Esophagus (tissue), 2 donors: Measurements from ENCODE around the gene MCCC1. TPM values are rescaled to one million over a fixed set of nuclear protein-coding genes. Genes with fewer than 3 reads are reported as not detected.

Experiments used
- H3K27ac ChIP-seq, 2 donors: one replicate each; pipeline ENCODE4 v1.5.1; 2013; ENCODE audit warnings: low read depth in 2 of 2, mild to moderate bottlenecking in 2 of 2, inconsistent platforms in 1 of 2, low read length in 1 of 2, moderate library complexity in 1 of 2
- H3K27me3 ChIP-seq, 2 donors: one replicate each; pipeline ENCODE4 v1.6.1; 2013; ENCODE audit warnings: low read length in 2 of 2, control low read depth in 1 of 2, mild to moderate bottlenecking in 1 of 2; ENCODE audit not compliant: insufficient read depth in 2 of 2, control insufficient read depth in 1 of 2
- H3K36me3 ChIP-seq, 2 donors: one replicate each; pipeline ENCODE4 v1.6.1; 2013; ENCODE audit warnings: low read length in 1 of 2; ENCODE audit not compliant: control insufficient read depth in 2 of 2, insufficient read depth in 2 of 2
- H3K4me1 ChIP-seq, 2 donors: one replicate each; pipeline ENCODE4 v1.6.1; 2013; ENCODE audit warnings: low read length in 1 of 2; ENCODE audit not compliant: control insufficient read depth in 2 of 2, insufficient read depth in 2 of 2
- H3K4me3 ChIP-seq, 2 donors: one replicate each; pipeline ENCODE4 v1.5.1; 2013; ENCODE audit warnings: low read length in 2 of 2, mild to moderate bottlenecking in 2 of 2, low read depth in 1 of 2, moderate library complexity in 1 of 2
- H3K9me3 ChIP-seq, 2 donors: one replicate each; pipeline ENCODE4 v1.6.1; 2013; ENCODE audit warnings: mild to moderate bottlenecking in 2 of 2, low read depth in 1 of 2, low read length in 1 of 2, moderate library complexity in 1 of 2; ENCODE audit not compliant: control insufficient read depth in 2 of 2, insufficient read depth in 1 of 2
- WGBS, 2 donors: extraction: QIAGEN DNeasy Blood & Tissue Kit; methylation state at CpG; one replicate each; pipeline ENCODE4 v1.1.7; 2013; 5-methylcytosine and 5-hydroxymethylcytosine counted together
- polyA plus RNA-seq, 2 donors: library from polyadenylated mRNA; stranded (reverse); fragments of 200-250 nt; gene quantifications; one replicate each; pipeline ENCODE4 v1.2.3, GENCODE V29; 2013
- donor health status: healthy with polysubstance abuse.
- donor health status: Bipolar disorder and iron deficiency.

Gene MCCC1
- 10 to 100 TPM; 26.0 to 33.0 TPM for polyA plus RNA-seq

DNA sequence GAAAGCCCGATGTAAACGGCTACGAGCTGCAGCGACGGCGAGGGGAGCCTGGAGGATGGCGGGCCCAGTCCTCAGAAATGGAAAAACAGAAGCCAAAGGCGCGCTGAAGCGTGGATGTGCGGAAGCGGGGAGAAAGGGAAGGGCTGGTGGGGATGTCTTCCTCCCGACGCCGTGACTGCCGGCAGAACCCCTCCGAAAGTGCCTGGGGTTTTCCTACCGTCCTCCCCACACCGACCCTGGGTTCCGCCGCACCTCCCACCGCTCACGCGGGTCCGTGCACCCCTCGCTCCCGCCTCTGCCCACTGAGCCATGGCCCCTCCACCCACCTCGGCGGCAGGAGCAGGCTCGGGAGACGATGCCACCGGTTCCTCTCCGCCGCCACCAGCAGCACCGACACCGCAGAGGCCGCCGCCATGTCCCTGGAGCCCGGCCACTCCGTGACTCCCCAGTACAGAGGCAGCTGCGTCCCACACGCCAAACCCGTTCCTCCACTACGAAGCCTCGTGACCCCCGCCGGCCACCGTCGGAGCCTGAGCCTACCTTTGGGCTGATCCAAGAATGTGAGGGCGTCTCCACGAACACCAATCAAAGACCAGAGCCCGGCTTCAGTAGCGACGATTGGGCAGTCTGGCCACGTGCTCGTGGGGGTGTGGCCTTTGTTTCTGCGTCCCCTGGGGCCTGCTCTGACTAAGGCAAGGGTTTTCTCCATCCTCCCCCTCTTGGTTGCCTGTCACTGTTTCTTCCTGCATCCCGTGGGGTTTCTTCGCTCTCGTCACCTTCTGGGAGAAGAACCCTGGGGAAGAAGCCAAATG is at the start of gene MCCC1:
Gene MCCC1, minus strand, starts transcription at position 471 of the 812 bp plus-strand sequence. Its CDS starts 56 bp downstream, at position 415.
- H3K27ac ChIP-seq, result peak within 1 kb of the TSS; percentile 92 to 97
- H3K4me1 ChIP-seq, result peaks cover 0 to 2% of the 10 kb centered on the region in 2 donors
- H3K36me3 ChIP-seq, result peaks cover 0 to 2% of the 10 kb centered on the region in 2 donors
- 0% methylated on average over 55 to 60 of the region's 60 CpGs for WGBS, 2 donors
- H3K9me3 ChIP-seq, result no peaks in the 10 kb centered on the region
- no peaks in the 10 kb centered on the region for H3K27me3 ChIP-seq
- H3K4me3 ChIP-seq, result peak within 1 kb of the TSS; percentile 90 to 96

DNA sequence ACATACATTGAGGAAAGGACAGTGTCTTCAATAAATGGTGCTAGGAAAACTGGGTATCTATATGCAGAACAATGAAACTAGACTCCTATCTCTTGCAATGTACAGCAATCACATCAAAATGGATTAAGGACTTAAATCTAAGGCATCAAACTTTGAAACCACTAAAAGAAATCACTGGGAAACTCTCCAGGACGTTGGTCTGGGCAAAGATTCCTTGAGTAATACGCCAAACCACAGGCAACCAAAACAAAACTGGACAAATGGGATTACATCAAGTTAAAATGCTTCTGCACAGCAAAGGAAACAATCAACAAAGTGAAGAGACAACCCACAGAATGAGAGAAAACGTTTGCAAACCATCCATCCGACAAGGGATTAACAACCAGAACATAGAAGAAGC is 48.8 kb upstream of the MCCC1 start:
- Histone ChIP-seq H3K27me3 (no peaks in the 10 kb centered on the region), H3K36me3 (no peaks in the 10 kb centered on the region), H3K4me3 (no peak overlapping the region), H3K4me1 (no peaks in the 10 kb centered on the region), H3K9me3 (no peaks in the 10 kb centered on the region), H3K27ac (no peak overlapping the region)
- WGBS, 2 donors, result 55 to 65% methylated on average over 4 of the region's 4 CpGs

GRCh38 chr3:183144363-183144762 is 45.1 kb upstream of the MCCC1 start:
- no peaks in the 10 kb centered on the region for H3K9me3 ChIP-seq
- H3K36me3 ChIP-seq, result no peaks in the 10 kb centered on the region
- WGBS, 2 donors, result 57 to 91% methylated on average over 1 of the region's 1 CpG
- H3K27me3 ChIP-seq, result no peaks in the 10 kb centered on the region
- no peak overlapping the region for H3K4me3 ChIP-seq
- H3K4me1 ChIP-seq, result no peaks in the 10 kb centered on the region
- no peak overlapping the region for H3K27ac ChIP-seq

- Histone ChIP-seq H3K4me1 (no peaks in the 10 kb centered on the region), H3K36me3 (no peaks in the 10 kb centered on the region), H3K9me3 (no peaks in the 10 kb centered on the region), H3K27me3 (no peaks in the 10 kb centered on the region), H3K27ac (no peak overlapping the region), H3K4me3 (no peak overlapping the region)
- WGBS, 2 donors, result 70 to 78% methylated on average over 11 of the region's 11 CpGs
These were observed 42.9 kb upstream of the MCCC1 start for GRCh38 chr3:183142199-183142598.

GRCh38 chr3:183134844-183135243 is 35.5 kb upstream of the MCCC1 start:
- Histone ChIP-seq H3K27ac (no peak overlapping the region), H3K4me3 (no peak overlapping the region), H3K36me3 (peaks cover 0 to 2% of the 10 kb centered on the region in 2 donors), H3K27me3 (no peaks in the 10 kb centered on the region), H3K9me3 (no peaks in the 10 kb centered on the region), H3K4me1 (no peaks in the 10 kb centered on the region)
- WGBS, 2 donors, result 86 to 88% methylated on average over 2 of the region's 2 CpGs

DNA sequence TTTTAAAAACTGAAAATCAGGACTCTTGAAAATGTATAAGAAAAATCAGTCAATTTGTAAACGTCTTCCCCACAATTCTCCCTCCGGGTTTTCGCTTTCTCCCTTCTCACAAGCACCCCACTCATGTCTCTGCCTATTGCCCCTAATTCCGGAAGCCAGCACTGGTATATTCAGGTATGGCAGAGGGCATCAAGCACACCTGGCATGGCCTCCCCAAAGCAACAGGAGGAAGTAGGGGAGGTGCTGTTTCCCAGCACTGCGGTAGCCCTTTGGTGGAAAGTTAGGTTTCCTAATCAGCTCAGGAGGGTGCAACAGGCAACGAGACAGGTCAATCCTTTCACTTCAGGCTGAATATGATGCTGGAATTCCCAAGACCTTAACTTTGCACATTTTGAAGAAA is 33.1 kb upstream of the MCCC1 start:
- WGBS, 2 donors, result 50 to 61% methylated on average over 6 of the region's 6 CpGs
- Histone ChIP-seq H3K27ac (no peak overlapping the region), H3K4me3 (no peak overlapping the region), H3K9me3 (no peaks in the 10 kb centered on the region), H3K27me3 (no peaks in the 10 kb centered on the region), H3K36me3 (peaks cover 0 to 2% of the 10 kb centered on the region in 2 donors), H3K4me1 (no peaks in the 10 kb centered on the region)

DNA sequence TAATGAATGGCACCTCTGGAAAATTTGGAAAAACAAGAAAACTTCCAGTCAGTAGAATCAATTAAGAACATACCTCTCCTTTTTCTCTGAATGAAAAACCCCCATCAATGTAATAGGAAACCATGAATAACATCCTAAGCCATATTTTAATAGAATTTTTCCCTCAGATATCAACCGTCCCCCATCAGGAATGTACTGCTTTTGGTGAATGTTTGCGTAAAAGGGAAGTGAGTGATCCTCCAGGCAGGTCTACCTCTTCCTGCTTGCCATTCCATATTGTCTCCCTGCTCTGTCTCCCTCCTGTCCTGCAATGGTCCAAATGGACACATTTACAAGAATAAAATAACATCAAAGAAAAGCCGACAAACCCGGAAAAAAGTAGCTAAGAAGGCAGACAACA is 32.4 kb upstream of the MCCC1 start:
- Histone ChIP-seq H3K9me3 (no peaks in the 10 kb centered on the region), H3K36me3 (peaks cover 0 to 2% of the 10 kb centered on the region in 2 donors), H3K27me3 (no peaks in the 10 kb centered on the region), H3K4me3 (no peak overlapping the region), H3K4me1 (no peaks in the 10 kb centered on the region), H3K27ac (no peak overlapping the region)
- 58 to 66% methylated on average over 4 of the region's 4 CpGs for WGBS, 2 donors

GRCh38 chr3:183131186-183131725 is 32.0 kb upstream of the MCCC1 start:
- H3K4me1 ChIP-seq, result no peaks in the 10 kb centered on the region
- 66 to 72% methylated on average over 4 of the region's 4 CpGs for WGBS, 2 donors
- no peak overlapping the region for H3K27ac ChIP-seq

GRCh38 chr3:183129243-183129642 is 29.9 kb upstream of the MCCC1 start:
- peaks cover 0 to 2% of the 10 kb centered on the region in 2 donors for H3K36me3 ChIP-seq
- H3K9me3 ChIP-seq, result no peaks in the 10 kb centered on the region
- no peaks in the 10 kb centered on the region for H3K4me1 ChIP-seq
- 86 to 94% methylated on average over 1 of the region's 1 CpG for WGBS, 2 donors
- no peak overlapping the region for H3K27ac ChIP-seq
- no peak overlapping the region for H3K4me3 ChIP-seq
- no peaks in the 10 kb centered on the region for H3K27me3 ChIP-seq

More at GRCh38 chr3:183131186-183131725, 32.0 kb upstream of the MCCC1 start:
- Histone ChIP-seq H3K36me3 (peaks cover 0 to 2% of the 10 kb centered on the region in 2 donors), H3K4me3 (no peak overlapping the region), H3K9me3 (no peaks in the 10 kb centered on the region), H3K27me3 (no peaks in the 10 kb centered on the region)

- H3K27ac ChIP-seq, result no peak overlapping the region
- WGBS, 2 donors, result 97 to 98% methylated on average over 3 of the region's 3 CpGs
- H3K4me1 ChIP-seq, result no peaks in the 10 kb centered on the region
- H3K36me3 ChIP-seq, result peaks cover 0 to 2% of the 10 kb centered on the region in 2 donors
- no peaks in the 10 kb centered on the region for H3K27me3 ChIP-seq
- no peaks in the 10 kb centered on the region for H3K9me3 ChIP-seq
- no peak overlapping the region for H3K4me3 ChIP-seq
These were observed 29.4 kb upstream of the MCCC1 start for GRCh38 chr3:183128709-183129108.
